ENCODE results near the gene ZNF235.

DNA sequence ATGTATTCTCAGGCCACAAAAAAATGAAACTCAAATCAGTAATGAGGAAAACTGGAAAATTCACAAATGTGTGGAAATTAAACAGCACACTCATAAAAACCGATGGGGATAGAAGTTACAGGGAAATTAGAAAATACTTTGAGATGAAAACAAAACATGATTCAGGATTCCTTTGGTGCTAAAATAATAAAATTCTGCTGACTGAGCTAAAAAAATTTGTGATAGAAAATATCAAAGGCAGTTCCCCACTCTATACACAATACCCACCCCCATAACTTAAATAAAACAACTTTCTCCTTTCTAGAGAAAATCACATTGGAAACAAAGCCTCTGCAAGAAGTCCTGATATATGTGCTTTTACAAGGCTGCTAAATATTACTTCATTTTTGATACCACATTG lies 46.7 kb downstream of the ZNF235 start:
- TF ChIP-seq, protein P1, sequence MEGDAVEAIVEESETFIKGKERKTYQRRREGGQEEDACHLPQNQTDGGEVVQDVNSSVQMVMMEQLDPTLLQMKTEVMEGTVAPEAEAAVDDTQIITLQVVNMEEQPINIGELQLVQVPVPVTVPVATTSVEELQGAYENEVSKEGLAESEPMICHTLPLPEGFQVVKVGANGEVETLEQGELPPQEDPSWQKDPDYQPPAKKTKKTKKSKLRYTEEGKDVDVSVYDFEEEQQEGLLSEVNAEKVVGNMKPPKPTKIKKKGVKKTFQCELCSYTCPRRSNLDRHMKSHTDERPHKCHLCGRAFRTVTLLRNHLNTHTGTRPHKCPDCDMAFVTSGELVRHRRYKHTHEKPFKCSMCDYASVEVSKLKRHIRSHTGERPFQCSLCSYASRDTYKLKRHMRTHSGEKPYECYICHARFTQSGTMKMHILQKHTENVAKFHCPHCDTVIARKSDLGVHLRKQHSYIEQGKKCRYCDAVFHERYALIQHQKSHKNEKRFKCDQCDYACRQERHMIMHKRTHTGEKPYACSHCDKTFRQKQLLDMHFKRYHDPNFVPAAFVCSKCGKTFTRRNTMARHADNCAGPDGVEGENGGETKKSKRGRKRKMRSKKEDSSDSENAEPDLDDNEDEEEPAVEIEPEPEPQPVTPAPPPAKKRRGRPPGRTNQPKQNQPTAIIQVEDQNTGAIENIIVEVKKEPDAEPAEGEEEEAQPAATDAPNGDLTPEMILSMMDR (IDR thresholded peaks at IDR 0.05 in 4 of 5, conservative IDR thresholded peaks at IDR 0.05 in 1 of 5), result no peak
- no peak for TF ChIP-seq POLR2A (IDR thresholded peaks at IDR 0.05)

All from gastrocnemius medialis (tissue), 4 donors.